Right renal cortex interstitium (tissue), 3 donors: ENCODE results near the gene SCYL2. TPM values are rescaled to one million over a fixed set of nuclear protein-coding genes. Genes with fewer than 3 reads are reported as not detected.

Experiments used
- DNase-seq, 3 donors: peaks; one replicate each; pipeline ENCODE4 v3.0.0-alpha.2; 2013; ENCODE audit warnings: low read depth in 3 of 3, low spot score in 2 of 3
- polyA plus RNA-seq, 3 donors: library from polyadenylated mRNA; unstranded; fragments of 120-200 nt; gene quantifications; one replicate each; pipeline ENCODE4 v1.2.1, GENCODE V29; 2013; ENCODE audit not compliant: insufficient read length in 3 of 3

Gene SCYL2
- polyA plus RNA-seq, 3 donors: 52.8 to 55.6 (median 54.7) TPM

DNA sequence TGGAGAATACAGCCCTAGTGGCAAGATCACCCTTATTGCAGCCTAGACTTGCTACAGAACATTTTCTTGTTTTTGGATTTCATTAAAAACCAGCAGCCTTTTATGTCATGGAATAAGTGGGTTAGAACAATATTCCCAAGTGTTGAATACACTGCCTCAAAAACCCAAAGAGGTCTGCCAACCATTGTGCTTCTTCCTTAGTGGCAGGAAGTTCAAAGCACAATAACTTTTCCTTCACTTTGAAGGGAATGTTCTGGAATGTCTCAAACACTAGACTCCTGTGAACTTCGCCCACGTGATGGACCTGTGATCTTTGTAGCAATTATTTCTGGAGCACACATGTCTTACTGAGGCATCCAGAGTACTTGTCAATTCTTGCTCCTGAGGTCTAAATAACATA is 98.4 kb downstream of the SCYL2 start:
- no peak for DNase-seq

DNA sequence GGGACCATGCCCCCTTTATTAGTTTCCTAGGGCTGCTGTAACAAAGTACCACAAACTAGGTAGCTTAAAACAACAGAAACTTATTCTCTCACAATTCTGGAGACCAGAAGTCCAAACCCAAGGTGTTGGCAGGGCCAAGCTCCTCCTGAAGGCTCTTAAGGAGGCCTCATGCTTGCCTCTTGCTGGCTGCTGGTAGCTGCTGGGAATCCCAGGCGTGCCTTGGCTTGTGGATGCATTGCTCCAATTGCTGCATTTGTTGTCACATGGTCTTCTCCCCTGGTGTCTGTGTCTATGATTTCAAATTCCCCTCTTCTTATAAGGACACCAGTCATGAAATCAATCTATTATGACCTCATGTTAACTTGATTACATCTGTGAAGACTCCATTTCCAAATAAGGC is 101.1 kb downstream of the SCYL2 start:
- no peak for DNase-seq

DNA sequence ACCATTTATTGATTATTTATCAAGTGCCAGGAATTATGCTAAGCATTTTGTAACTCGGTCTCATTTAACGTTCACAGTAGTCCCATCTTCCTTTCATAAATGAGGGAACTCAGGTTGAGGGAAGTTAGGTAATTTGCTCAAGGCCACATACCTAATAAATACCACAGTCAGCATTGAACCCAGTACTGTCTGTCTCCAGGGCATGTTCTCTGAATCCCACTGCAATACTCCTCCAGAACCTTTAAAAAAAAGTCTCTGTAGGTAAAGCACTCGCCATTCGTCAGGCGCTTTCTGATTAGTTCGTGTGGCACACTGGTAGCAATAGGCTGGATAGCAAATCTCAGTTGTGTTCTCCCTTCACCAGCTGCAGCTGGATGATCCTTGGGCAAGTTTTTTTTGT is 104.2 kb downstream of the SCYL2 start:
- no peak for DNase-seq

DNA sequence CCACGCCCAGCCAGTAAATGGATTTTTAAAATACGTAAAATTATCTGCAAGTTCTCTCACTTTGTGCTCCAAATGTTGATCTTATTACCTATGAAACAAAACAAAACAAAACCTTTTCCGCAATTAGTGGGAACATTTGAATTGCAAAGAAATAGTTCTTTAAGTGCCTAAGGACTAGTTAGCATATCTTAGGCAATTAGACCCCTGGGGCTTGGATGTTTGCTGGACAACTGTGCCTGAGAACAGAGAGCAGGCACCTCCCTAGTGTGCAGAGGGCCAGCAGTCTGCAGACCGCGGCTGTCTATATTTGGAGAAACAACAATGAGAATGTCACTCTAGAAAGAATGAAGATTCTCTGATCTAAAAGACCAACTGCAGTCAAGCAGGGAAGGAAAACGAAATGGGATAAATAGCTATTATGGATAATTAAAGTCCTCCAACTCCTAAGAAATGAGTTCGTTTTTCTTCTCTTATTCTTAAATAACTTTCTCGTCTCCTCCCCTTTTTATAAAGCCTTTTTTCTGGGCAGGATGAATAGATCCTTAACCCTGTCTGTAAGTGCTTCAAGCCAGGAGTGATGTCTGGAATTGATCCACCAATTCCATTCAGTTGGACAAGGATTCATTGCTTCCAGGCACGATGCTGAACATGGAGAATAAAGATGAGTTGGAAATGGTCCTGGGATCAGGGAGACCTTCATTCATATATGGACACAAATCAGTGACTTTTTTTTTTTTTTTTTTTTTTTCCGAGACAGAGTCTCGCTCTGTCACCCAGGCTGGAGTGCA is 106.1 kb downstream of the SCYL2 start:
- DNase-seq: no peak

DNA sequence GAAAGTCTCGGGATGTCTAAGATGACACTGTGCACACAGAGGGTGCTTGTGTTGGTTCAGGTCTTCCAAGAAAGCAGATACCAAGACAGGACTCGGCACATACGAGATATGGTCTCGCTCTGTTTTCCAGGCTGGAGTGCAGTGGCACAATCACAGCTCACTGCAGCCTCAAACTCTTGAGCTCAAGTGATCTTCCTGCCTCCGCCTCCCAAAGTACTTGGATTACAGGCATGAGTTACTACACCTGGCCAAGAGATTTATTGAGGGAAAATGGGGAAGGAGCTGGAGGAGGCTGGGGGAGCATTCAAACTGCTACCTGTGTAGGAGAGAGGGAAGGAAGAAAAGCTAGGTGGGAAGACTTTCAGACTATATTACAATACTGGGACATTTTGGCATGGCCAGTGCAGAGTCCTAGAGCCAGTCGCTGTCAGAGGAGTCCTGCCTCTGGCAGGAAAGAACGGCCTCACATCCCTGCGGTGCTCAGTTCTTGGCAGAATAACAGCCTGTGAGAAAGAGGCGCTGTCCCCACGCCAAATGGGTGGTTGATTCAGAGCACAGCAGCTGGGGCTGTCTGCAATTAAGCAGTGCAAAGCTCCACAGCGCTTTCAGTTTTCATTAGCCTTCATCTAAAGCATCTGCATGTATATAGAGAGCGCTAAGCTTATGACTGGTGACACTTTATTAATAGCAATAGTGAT is 108.2 kb downstream of the SCYL2 start:
- DNase-seq: peak in 1 of 3 donors; percentile 12

DNA sequence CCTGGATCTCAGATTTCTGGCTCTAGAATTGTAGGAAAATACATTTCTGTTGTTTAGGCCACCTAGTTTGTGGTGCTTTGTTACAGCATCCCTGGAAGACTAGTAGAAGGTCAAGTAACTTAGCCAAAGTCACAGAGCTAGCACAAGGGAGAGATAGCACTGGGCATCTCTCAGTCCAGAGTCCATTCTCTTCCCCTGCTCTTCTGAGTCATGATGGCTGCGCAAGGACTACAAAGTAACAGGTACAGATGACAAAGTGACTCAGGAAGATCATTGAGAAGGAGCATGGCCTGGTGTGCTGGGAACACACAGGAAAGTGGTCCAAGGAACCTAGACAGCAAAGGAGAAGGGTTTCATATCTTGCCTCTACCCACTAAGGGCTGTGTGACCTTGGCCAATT is 109.2 kb downstream of the SCYL2 start:
- DNase-seq: no peak

DNA sequence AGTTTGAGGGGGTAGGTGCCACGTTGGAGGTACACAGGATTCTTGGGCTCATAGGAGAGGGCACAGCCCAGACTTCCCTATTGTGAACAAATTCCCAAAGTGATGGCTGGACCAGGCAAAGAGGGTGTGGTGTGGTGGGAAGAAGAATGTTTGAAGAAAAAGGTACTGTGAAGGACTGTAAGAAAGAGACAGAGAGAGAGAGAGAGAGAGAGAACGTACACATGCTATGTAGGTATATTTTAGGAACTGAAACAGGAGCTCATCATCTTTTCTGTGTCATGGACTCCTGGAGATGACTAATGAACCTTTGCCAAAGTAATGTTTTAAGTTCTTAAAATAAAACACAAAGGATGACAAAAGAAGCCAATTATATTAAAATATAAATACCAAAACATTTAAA is 114.4 kb downstream of the SCYL2 start:
- DNase-seq: no peak

DNA sequence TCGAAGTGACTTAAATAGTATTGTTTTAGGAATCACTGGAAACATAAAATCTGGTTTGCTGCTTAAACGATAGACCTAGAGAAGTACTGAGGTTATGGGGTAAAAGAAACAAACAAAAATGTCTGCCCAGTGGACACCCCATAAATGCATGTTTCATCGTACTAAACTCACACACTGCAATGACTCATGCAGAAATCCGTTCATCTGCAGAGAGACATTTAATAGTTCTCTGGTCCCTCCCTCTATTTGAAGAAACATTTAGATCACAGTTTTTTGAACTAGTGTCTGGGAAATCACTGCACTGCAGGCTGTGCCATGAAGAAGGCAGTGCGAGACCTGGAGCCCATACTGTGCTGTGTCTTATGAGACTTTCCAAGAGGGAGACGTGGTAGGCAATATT is 115.4 kb downstream of the SCYL2 start:
- no peak for DNase-seq

DNA sequence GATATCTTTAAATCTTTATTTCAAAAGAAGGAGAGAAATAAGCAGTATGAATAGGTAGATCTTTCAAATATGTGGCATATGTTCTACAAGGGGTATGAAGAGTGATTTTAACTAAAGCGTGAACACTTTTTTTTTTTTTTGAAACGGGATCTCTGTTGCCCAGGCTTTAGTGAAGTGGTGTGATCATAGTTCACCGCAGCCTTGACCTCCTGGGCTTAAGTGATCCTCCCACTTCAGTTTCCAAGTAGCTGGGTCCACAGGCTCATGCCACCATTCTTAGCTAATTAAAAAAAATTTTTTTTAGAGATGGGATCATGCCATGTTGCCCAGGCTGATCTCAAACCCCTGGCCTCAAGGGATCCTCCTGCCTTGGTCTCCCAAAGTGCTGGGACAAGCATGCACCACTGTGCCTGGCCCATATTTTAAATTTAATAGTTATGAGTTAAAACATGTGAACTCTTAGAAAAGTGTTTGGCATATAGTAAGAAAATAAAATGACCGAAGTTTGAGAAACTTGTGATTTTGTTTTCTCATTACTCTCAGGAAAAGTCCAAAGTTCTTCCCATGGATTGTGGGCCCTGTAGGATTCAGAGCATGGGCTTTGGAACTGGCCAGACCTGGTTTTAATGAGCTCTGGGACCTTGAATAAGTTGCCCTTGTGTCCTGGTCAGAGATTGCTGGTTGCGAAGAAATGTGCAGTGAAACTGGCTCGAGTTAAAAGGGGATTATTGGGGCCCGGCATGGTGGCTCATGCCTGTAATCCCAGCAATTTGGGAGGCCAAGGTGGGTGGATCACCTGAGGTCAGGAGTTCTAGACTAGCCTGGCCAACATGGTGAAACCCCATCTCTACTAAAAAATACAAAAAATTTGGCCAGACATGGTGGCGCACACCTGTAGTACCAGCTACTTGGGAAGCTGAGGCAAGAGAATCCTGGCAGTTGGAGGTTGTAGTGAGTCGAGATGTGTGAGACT is 116.9 kb downstream of the SCYL2 start:
- DNase-seq: no peak

DNA sequence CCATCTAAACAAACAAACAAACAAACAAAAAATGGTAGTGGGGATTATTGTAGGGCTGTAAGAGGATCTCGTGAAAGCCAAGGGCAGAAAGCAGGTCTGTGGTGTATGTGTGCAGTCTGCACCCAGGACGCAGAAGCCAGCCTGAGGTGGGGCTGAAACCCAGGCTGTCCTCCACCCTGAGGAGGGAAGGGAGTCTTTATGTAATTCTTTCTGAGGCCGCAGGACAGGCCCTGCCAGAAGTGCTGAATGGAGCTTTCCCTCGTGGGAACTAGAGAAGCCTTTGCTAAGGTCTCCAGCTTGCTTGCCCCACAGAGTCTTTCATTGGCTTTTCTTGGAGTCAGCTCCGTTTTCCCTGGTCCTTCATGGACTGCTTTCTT is 117.6 kb downstream of the SCYL2 start:
- DNase-seq: no peak

DNA sequence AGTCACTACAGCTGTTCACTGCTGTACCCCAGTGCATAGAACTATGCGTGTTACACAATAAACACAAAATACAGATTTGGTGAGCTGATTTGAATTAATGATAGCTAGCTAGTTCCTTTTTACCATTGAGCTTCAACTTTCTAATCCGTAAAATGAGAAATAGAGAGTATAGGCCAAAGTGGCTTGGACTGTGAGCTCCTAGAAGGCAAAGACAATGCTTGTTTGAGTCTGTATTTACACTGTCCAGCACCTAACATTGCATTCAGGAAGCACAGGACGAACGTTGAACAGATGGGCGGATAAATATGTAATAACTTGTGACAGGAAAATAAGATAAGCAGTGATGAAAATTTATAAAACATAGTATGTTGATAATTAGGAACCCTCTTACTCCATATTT is 121.4 kb downstream of the SCYL2 start:
- DNase-seq: no peak

Other genes with a start within 250 kb of the SCYL2 start
- 10 to 100 TPM; 23.7 to 26.7 (median 24.4) TPM for gene BLTP3B, start 124.3 kb upstream of the SCYL2 start, polyA plus RNA-seq
- 10 to 100 TPM; 37.6 to 43.0 (median 42.9) TPM for gene ACTR6, start 66.4 kb upstream of the SCYL2 start, polyA plus RNA-seq
- 1 to 10 TPM; 5.2 to 5.6 (median 5.3) TPM for gene DEPDC4, start 98 bp upstream of the SCYL2 start, polyA plus RNA-seq
- under 1 TPM; 0.24 to 0.53 (median 0.32) TPM for gene SLC17A8, start 89.9 kb downstream of the SCYL2 start, polyA plus RNA-seq
- gene NR1H4, start 206.7 kb downstream of the SCYL2 start, polyA plus RNA-seq: 10 to 100 TPM; 14.2 to 17.7 (median 15.4) TPM